Measurements from ENCODE around the gene MYCBPAP.

The MYCBPAP gene

DNA sequence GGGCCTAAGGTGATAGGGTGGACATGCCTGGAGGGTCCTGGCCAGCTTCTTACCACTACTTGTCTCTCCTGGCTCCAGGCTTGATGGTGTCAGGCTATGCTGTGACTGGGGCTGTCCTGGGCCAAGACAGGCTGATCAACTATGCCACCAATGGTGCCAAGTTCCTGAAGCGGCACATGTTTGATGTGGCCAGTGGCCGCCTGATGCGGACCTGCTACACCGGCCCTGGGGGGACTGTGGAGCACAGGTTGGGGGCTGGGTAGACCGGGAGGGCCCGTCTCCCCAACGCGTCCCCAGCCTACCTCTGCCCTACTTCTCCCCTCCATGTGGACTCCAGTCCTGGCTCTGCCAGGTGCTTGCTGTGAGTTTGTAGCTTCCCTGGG, 43.2 kb downstream of the MYCBPAP start:
- no peaks in the 10 kb centered on the region for H3K9me3 ChIP-seq (replicated peaks; ENCODE audit: insufficient read depth, low read length)
- H3K27ac ChIP-seq (ENCODE audit: low read length): no peak overlapping the region
- H3K9me2 ChIP-seq (replicated peaks; ENCODE audit: insufficient read depth, low read length): no peaks in the 10 kb centered on the region
- H3K79me2 ChIP-seq (ENCODE audit: low read length): no peaks in the 10 kb centered on the region
- no peak overlapping the region for H3K9ac ChIP-seq (ENCODE audit: low read length)
- TF ChIP-seq, protein P1, sequence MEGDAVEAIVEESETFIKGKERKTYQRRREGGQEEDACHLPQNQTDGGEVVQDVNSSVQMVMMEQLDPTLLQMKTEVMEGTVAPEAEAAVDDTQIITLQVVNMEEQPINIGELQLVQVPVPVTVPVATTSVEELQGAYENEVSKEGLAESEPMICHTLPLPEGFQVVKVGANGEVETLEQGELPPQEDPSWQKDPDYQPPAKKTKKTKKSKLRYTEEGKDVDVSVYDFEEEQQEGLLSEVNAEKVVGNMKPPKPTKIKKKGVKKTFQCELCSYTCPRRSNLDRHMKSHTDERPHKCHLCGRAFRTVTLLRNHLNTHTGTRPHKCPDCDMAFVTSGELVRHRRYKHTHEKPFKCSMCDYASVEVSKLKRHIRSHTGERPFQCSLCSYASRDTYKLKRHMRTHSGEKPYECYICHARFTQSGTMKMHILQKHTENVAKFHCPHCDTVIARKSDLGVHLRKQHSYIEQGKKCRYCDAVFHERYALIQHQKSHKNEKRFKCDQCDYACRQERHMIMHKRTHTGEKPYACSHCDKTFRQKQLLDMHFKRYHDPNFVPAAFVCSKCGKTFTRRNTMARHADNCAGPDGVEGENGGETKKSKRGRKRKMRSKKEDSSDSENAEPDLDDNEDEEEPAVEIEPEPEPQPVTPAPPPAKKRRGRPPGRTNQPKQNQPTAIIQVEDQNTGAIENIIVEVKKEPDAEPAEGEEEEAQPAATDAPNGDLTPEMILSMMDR (IDR thresholded peaks at IDR 0.05; ENCODE audit: low read length): no peak
- TF ChIP-seq EZH2 (optimal IDR thresholded peaks at IDR 0.05; ENCODE audit: low read depth, low read length) (no peak), EZH2phosphoT487 (IDR thresholded peaks at IDR 0.05; ENCODE audit: low read length) (no peak)
- H3K4me1 ChIP-seq (ENCODE audit: low read length): peaks cover 7% of the 10 kb centered on the region
- H3K4me2 ChIP-seq (ENCODE audit: low read depth, low read length): no peak overlapping the region
- H4K20me1 ChIP-seq (ENCODE audit: insufficient read depth, low read length): no peaks in the 10 kb centered on the region
- no peaks in the 10 kb centered on the region for H3K36me3 ChIP-seq (replicated peaks; ENCODE audit: insufficient read depth, low read length)
- no peak overlapping the region for H3K4me3 ChIP-seq (ENCODE audit: low read length)
- no peaks in the 10 kb centered on the region for H3K27me3 ChIP-seq (replicated peaks; ENCODE audit: insufficient read depth, low read length)
- DNase-seq: no peak
- H2AFZ ChIP-seq (ENCODE audit: low read length): no peak overlapping the region
- no peaks in the 10 kb centered on the region for H3F3A ChIP-seq (ENCODE audit: insufficient read depth, low read length)

DNA sequence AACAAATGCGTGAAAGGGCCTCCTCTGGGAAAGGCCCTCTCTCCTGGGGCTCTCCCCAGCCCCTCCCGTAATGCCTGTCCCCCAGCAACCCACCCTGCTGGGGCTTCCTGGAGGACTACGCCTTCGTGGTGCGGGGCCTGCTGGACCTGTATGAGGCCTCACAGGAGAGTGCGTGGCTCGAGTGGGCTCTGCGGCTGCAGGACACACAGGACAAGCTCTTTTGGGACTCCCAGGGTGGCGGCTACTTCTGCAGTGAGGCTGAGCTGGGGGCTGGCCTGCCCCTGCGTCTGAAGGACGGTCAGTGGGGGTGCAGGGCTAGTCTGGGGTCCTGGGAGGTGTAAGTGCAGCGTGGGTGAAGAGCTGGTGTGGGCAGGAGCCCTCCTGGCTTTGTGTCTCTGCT, 43.6 kb downstream of the MYCBPAP start:
- H3K4me2 ChIP-seq (ENCODE audit: low read depth, low read length): no peak overlapping the region

DNA sequence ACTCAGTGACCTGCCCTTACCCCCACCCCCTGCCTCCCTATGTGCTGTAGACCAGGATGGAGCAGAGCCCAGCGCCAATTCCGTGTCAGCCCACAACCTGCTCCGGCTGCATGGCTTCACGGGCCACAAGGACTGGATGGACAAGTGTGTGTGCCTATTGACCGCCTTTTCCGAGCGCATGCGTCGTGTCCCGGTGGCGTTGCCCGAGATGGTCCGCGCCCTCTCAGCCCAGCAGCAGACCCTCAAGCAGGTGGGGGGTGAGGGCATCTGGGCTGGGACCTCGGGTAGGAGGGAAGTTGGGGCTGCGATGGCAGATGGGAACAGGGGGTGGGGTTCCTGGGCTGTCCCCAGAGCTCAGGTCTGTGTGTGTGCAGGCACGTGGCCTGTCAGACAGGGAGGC, 46.0 kb downstream of the MYCBPAP start:
- H3K4me1 ChIP-seq (ENCODE audit: low read length): no peaks in the 10 kb centered on the region
- peaks cover 21% of the 10 kb centered on the region for H3K27me3 ChIP-seq (replicated peaks; ENCODE audit: insufficient read depth, low read length)
- no peaks in the 10 kb centered on the region for H3K79me2 ChIP-seq (ENCODE audit: low read length)
- no peak for TF ChIP-seq EZH2phosphoT487 (IDR thresholded peaks at IDR 0.05; ENCODE audit: low read length)
- no peak for TF ChIP-seq EZH2 (optimal IDR thresholded peaks at IDR 0.05; ENCODE audit: low read depth, low read length)
- TF ChIP-seq, protein P1 (IDR thresholded peaks at IDR 0.05; ENCODE audit: low read length): no peak
- no peak overlapping the region for H2AFZ ChIP-seq (ENCODE audit: low read length)
- H4K20me1 ChIP-seq (ENCODE audit: insufficient read depth, low read length): no peaks in the 10 kb centered on the region
- no peak overlapping the region for H3K4me2 ChIP-seq (ENCODE audit: low read depth, low read length)
- H3K9me3 ChIP-seq (replicated peaks; ENCODE audit: insufficient read depth, low read length): no peaks in the 10 kb centered on the region
- H3K9me2 ChIP-seq (replicated peaks; ENCODE audit: insufficient read depth, low read length): no peaks in the 10 kb centered on the region
- H3K36me3 ChIP-seq (replicated peaks; ENCODE audit: insufficient read depth, low read length): no peaks in the 10 kb centered on the region
- no peak for DNase-seq
- no peak overlapping the region for H3K9ac ChIP-seq (ENCODE audit: low read length)
- no peaks in the 10 kb centered on the region for H3F3A ChIP-seq (ENCODE audit: insufficient read depth, low read length)
- H3K4me3 ChIP-seq (ENCODE audit: low read length): no peak overlapping the region
- no peak overlapping the region for H3K27ac ChIP-seq (ENCODE audit: low read length)

More for the DNA sequence above, 43.6 kb downstream of the MYCBPAP start:
- no peak overlapping the region for H3K9ac ChIP-seq (ENCODE audit: low read length)
- TF ChIP-seq, protein P1 (IDR thresholded peaks at IDR 0.05; ENCODE audit: low read length): no peak
- TF ChIP-seq EZH2phosphoT487 (IDR thresholded peaks at IDR 0.05; ENCODE audit: low read length) (no peak), EZH2 (optimal IDR thresholded peaks at IDR 0.05; ENCODE audit: low read depth, low read length) (no peak)
- no peaks in the 10 kb centered on the region for H3K9me3 ChIP-seq (replicated peaks; ENCODE audit: insufficient read depth, low read length)
- no peaks in the 10 kb centered on the region for H4K20me1 ChIP-seq (ENCODE audit: insufficient read depth, low read length)
- H3K79me2 ChIP-seq (ENCODE audit: low read length): no peaks in the 10 kb centered on the region
- H3F3A ChIP-seq (ENCODE audit: insufficient read depth, low read length): no peaks in the 10 kb centered on the region
- H3K9me2 ChIP-seq (replicated peaks; ENCODE audit: insufficient read depth, low read length): no peaks in the 10 kb centered on the region
- H3K36me3 ChIP-seq (replicated peaks; ENCODE audit: insufficient read depth, low read length): no peaks in the 10 kb centered on the region
- no peak overlapping the region for H3K27ac ChIP-seq (ENCODE audit: low read length)
- no peak overlapping the region for H2AFZ ChIP-seq (ENCODE audit: low read length)
- no peaks in the 10 kb centered on the region for H3K27me3 ChIP-seq (replicated peaks; ENCODE audit: insufficient read depth, low read length)
- no peak for DNase-seq
- peaks cover 5% of the 10 kb centered on the region for H3K4me1 ChIP-seq (ENCODE audit: low read length)
- no peak overlapping the region for H3K4me3 ChIP-seq (ENCODE audit: low read length)
